ENCODE measurements around the gene DENND5B.
"Not testable (repeated sequence)": the region's sequence is repeated elsewhere in the genome, so short reads cannot be mapped to it uniquely, and the experiment has no call there.

DENND5B gene

DNA sequence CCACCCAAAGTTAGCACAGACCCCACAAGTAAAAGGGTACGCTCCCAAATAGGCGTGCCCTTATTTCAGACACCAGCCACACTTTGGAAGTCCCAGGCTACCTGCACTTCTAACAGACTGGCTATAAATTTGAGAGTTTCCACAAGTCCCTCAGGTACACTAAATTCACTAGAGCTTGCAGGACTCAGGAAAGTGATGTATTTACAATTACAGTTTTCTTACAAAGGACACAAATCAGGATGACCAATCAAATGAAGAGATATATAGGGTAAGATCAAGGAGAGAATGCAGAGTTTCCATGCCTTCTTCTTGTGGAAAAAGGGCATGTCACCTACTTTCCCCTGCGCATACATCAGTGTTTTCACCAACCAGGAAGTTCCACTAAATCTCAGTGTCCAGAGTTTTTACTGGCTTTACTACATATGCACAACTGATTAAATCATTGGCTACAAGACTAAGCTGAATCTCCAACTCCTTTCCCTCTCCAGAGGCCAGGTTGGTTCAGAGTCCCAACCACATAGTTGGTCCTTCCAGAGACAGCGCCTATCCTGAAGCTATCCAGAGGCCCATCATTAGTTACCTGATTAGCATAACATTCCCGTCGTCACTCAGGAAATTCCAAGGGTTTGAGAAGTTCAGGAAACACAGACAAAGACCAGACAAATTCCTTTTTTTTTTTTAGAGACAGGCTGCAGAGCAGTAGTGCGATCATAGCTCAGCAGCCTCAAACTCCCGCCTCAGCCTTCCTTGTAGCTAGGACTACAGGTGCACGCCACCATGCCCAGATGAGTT lies 84.2 kb downstream of the DENND5B start:
- DNase-seq (no peak), ATAC-seq (no peak)

DNA sequence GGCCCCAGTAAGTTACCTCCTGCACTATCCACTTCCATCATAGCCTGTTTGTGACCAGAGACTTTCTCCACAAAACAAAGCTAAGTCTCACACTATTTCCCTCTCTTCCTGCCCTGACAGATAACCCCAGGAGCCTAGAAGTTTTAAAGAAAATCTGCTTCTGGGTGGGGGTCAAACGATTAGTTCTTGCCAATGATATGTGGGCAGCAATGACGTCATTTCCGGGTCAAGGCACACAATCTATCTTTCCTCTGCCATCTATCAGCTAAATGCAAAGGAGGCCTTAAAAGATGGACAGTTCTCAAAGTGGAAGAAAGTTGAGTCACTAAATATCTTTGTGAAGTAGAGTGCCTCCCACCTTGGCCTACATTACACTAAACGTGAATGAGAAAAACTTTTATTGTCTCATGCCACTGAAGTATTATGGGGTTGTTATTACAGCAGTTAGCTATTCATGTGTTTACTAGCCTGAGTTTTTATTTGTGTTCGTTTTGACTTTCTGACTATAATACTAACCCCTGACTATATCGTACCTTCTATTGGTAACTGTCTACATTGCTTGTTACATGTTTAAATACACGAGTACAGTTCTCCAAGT lies 86.2 kb downstream of the DENND5B start:
- ATAC-seq (no peak), DNase-seq (no peak)

DNA sequence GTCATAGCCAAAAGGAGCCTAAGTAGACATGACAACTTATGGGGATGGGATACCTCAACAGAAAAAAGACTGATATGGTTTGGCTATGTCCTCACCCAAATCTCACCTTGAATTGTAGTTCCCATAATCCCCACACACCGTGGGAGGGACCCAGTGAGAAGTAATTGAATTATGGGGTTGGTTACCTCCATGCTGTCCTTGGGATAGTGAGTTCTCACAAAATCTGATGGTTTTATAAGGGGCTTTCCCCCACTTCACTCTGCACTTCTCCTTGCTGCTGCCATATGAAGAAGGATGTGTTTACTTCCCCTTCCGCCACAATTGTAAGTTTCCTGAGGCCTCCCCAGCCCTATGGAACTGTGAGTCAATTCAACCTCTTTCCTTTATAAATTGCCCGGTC lies 89.9 kb downstream of the DENND5B start:
- ATAC-seq, DNase-seq: not testable (repeated sequence)

DNA sequence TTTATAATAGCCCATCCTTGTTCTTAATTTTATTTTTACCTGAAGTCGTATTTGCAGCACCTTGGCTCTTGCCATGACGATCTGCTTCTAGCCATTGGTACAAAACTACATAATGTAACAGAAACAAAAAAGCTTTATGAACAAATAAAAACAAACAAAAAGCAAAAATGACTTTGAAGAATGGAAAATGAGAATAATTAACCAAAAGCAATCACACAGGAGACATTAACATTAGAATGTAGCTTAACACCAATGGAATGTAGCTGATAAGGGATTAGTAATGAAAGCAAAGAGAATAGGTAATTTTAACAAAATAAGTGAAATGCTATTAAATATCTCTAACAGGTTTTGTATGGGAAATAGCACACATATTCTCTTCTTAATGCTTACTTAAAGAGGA lies 91.4 kb downstream of the DENND5B start:
- ATAC-seq (no peak), DNase-seq (no peak)

DNA sequence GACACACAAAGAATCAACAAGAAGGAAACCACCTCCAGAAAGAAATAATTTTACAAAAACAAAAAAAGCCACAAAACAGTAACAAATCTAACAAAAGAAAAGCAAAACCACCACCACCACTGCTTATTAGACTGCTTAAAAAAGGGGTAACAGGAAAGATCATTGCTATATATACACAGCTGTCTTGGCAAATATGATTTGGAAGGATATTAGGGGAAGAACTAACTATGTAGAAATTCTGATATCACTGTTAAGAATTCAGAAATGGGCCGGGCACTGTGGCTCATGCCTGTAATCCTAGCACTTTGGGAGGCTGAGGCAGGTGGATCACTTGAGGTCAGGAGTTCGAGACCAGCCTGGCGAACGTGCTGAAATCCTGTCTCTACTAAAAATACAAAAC lies 92.5 kb downstream of the DENND5B start:
- DNase-seq (no peak), ATAC-seq (no peak)

DNA sequence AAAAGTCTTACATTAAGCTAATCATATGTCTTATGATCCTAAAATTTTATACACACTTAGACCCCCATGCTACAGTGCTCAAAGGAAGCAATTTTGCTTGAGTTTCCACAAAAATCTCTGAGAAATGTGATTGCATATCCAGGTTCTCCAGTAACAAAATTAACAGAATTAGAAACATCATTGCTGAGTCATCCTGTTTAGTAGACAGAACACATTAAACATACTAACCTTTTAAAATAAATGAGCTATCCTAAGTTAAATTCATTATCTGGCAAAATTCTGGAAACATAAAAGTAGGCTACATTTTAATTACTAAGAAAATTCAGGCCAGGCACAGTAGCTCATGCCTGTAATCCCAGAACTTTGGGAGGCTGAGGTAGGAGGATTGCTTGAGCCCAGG lies 94.7 kb downstream of the DENND5B start:
- ATAC-seq (no peak), DNase-seq (no peak)

DNA sequence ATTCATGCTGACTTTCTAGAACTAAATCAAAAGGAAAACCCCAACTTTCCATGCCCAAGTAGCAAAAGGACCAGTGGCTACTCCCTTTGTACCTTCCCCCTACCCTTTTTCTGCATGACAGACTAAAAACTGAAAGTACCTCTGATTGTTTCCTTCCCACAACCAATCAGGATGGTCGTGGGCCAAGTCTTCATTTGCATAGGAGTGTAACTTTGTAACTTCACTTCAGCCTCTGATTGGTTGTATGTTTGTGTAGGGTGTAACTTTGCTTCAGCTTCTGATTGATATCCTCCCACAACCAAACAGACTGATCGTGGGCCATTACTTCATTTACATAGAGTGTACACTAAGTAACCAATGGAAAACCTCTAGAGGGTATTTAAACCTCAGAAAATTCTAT lies 96.5 kb downstream of the DENND5B start:
- no peak for DNase-seq
- no peak for ATAC-seq

DNA sequence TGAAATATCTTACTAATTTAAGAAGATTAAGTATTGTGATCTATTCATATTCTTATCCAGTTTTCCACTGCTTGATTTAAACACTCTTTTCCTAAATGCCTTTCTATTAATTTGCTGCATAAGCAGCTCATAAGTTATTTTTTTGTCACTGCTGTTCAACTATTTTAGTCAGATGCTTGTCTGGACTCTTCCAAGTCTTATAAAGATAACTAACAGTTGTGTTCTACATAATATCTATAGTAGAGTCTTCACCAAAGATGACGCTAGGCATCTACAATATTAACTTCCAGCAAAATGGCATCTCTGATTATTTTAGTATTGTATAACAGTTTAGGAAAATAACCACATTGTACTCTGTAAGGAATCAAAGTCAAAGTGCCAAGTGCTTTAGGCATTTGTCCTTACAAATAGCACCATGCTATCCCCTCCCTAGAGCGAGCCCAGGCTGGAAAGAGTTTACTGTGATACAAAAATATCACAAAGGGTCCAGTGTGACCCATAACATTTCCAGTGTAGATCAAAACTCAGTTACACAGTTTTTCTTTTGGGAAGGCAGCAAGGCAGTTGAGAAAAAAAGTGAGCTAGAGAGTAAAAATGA lies 98.2 kb downstream of the DENND5B start:
- ATAC-seq (no peak), DNase-seq (no peak)

DNA sequence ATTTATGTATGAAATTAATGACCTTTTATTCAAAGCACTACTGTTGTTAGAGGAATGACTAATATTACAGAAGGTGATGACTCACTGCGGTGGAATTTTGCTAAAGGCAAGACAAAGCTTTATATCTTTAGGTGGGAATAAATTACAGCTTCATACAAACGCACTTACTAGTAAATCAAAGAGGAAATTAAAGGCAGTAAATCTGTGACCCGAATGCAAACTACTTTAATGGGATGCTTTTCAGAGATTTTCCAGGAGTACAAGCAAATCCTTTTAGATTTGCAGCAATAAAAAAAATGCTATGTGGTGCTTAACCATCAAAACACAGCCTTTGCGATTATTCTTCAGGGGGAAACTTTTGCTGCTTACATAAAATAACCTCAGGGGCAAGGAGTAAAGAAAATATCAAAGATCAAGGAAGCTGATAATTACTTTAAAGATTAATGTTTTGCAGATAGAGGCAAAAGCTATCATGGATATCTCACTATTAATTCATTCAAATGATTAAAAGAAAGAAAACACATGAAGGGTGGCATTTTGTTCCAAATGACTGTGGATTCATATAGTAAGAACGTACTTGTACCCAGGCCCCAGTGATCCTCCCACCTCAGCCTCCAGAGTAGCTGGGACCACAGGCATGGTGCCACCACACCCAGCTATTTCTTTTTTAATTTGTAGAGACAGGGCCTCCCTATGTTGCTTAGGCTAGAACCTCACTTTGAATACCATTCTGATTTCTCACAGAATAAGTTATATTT lies 98.9 kb downstream of the DENND5B start:
- ATAC-seq (no peak), DNase-seq (no peak)

DNA sequence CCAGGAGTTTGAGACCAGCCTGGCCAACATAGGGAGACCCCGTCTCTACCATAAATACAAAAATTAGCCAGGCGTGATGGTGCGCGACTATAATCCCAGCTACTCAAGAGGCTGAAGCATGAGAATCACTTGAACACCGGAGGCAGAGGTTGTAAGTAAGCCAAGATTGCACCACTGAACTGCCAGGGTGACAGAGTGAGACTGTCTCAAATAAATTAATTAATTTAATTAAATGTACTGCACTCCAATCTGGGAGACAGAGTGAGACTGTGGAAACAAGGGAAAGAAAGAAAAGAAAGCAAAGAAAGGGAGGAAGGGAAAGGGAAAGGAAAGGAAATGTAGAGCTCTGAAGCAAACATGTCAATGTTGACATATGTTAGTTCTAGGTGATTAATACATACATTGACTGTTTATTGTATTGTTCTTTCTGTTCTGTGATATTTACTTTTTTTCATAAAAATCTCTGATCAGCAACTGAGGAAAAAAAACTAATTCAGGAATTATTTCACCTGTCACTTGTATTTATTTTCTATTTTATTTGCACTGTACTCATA lies 99.6 kb downstream of the DENND5B start:
- ATAC-seq (no peak), DNase-seq (no peak)

DNA sequence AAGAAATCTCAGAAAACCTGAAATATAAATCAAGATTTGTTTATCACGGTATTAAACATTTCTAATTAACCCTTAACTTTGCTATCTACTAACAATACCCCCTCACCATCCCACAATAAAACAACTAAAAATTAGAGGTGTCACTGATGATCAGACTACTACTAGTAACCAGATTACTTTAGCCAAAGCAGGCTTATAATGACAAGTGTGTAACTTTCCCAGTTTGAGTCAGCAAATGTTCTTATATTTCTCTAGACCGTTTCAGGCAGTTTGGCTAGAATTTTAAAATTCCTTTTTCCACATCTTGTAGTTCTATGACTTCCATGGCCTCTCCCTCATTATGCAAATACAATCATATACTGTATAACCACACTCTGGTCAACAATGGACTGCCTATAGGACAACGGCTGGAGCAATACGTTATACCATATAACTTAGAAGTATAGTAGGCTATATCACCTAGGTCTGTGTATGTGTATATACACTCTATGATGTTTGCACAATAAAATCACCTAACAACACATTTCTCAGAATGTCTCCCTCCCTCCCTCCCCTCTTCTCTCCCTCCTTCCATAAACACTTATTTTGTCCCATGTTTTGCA lies 102.1 kb downstream of the DENND5B start:
- no peak for DNase-seq

DNA sequence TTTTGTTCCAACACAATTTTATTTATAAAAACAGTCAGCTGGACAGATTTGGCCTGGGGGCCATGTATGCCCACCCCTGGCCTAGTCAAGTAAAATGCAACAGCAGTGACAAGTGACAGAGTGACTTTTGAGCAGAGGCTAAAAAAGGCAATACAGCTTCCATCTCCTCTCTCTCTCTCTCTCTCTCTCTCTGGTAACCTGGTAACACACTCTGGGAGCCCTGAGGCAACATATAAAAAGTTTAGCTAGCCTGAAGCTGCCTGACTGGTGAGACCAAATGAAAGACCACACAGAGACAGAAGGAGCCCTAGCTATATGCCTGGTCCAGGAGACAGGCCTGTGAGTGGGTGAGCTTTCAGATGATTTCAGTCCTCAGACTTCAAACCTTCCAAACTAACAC lies 105.4 kb downstream of the DENND5B start:
- ATAC-seq (no peak), DNase-seq (no peak)

More for the DNA sequence above, 102.1 kb downstream of the DENND5B start:
- no peak for ATAC-seq

DNA sequence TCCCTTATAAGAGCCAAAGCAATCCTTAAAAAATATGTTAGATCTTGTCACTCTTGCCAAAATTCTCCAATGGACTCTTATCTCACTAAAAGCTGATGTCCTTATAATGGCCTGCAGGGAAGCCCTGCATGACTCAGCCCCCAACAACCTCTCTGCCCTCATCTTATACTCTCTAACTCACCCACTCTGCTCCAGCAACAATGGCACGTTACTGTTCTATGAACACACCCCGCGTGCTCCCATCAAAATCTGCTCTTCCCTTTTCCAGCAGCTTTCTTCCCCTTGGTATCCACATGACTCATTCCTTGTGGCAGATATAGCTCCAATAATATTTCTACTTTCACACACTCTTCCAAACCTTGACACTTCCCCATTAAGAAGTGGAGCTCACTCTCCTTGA lies 108.1 kb downstream of the DENND5B start:
- no peak for ATAC-seq

DNA sequence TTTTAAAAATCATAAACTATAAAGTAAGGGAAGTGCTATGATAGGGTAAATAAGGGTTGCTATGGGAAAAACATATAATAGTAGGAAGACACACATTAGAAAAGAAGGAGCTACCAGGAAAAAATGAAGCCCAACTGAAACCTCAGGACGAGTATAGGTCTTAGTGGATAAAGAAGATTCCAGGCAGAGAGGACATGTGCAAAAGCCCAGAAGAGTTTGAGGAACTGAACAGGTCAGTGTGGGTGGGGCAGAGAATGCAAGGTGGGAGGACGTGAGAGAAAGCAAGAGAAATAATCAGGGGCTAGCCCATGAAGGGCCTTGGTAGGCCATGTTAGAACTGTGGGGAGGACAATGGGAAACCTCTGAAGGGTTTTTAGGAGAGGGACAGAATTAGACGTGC lies 109.5 kb downstream of the DENND5B start:
- ATAC-seq = no peak

More for the DNA sequence above, 108.1 kb downstream of the DENND5B start:
- DNase-seq = no peak

DNA sequence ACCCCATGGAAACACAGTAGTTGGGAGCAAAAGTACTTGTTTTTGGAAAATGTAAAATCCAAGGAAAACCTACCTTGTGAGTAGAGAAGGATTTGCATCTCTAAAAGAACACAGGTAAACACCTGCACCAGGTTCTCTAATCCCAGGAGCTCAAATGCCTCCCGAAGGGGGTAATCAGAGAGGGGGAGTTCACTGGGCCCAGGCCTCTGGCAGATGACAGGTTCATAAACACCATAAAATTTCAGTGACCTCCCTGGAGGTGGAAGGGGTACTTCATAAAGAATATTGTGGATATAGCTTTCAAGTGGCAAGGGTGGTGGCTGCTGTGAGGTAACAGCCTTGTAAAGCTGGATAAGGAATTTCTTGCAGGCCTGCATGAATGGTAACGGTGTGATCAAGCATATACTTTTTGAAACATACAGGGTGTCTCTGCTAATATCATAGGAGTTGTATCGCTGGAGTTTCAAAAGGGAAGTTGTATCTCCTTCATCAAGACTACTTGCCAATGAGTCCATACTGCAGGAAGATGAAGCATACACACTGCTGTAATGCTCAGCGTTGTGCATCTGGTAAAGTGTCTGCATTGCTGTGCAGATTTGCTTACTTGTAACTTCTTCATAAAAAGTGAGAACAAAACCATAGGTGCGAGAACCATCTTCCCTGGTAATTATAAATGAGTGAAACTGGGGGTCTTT lies 111.3 kb downstream of the DENND5B start:
- DNase-seq = no peak
- no peak for ATAC-seq

More for the DNA sequence above, 109.5 kb downstream of the DENND5B start:
- no peak for DNase-seq

DNA sequence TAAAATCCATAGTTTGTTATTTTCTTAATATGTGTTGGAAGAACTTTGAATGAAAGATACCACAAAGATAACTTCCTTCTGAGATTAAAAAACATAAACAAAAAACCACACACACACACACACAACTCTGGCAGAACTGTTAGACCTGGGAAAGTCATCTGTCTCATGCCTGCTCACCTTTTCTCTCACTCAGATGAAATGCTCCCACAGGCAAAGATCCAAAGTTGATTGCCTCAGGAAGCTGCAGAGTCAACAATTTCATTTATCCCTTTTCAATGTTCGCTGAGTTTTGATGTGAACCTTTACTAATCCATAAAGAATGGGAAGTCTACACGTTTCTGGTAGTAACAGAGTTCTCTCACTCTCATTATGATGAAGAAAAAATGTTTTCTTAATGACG lies 112.0 kb downstream of the DENND5B start:
- no peak for ATAC-seq
- DNase-seq = no peak

DNA sequence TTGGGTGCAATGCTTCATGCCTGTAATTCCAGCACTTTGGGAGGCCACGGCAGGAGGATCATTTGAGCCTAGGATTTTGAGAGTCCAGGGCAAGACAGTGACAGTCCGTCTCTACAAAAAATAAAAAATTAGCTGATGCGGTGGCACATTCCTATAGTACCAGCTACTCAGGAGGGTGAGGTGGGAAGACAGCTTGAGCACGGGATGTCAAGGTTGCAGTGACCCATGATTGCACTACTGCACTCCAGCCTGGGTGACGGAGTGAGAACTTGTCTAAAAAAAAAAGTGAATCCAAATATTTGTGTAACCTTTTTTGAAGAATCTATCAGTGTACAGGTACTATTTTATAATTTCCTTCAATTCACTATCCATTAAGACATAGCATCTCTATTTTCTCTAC lies 112.5 kb downstream of the DENND5B start:
- no peak for DNase-seq
- ATAC-seq = no peak

DNA sequence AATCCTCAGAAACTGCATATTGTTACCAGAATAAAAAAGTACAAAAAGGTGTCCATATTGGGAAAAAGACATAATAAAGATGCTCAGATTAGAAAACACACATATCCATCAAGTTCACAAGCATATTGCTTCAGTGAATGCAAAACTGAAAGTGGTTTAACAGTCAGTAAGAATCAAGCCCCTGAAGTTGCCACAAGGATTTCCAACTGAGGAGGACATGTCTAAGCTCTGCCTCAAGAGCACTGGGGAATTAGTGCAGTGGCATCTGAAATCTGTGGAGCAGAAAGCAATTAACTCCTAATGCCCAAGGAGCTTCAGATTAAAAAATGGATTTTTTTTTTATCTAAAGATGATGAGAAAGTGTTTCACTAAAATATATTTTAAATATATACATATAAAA lies 113.2 kb downstream of the DENND5B start:
- ATAC-seq = no peak
- DNase-seq = no peak

DNA sequence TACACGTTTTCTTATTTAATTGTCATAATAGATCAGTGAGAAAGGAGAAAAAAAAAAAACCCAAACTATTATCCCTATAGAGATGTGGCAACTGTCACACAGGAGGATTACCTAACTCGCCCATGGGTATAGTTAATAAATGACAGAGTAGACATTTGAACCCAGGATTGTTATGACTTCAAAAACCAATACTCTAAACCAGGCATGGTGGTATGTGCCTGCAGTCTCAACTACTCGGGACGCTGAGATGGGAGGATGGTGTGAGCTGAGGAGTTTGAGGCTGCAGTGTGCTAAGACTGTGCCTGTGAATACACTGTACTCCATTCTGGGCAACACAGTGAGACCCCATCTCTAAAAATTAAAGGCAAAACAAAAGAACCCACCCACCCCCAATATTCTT lies 114.5 kb downstream of the DENND5B start:
- ATAC-seq = no peak

DNA sequence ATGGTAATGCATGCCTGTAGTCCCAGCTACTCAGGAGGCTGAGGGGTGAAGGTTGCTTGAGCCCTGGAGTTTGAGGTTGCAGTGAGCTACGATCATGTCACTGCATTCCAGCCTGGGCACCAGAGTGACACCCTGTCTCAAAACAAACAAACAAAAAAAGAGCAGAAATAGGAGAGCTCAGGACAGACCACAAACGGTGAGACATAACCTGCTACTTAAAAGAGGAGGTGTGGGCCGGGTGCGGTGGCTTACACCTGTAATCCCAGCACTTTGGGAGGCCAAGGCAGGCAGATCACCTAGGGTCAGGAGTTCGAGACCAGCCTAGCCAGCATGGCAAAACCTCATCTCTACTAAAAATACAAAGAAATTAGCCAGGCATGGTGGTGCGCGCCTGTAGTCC lies 115.3 kb downstream of the DENND5B start:
- not testable (repeated sequence) for ATAC-seq, DNase-seq

More for the DNA sequence above, 114.5 kb downstream of the DENND5B start:
- DNase-seq = no peak

DNA sequence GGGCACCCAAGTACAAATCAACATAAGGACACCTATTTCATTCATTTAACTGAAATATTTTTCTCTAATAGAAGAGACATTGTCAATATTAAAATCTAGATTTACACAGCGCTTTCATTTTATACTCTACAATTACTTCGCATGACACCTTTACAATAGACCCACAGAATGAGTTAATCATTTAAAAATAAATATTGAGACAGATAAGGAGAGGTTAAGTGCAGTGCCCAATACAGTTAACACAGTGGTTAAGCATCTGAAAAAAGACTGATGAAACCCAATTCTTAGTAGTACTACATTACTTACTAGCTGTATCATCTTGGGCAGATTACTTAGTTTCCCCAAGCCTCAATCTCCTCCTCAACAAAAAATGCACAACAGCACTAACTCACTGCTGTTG lies 116.2 kb downstream of the DENND5B start:
- ATAC-seq (no peak), DNase-seq (no peak)
